Calu3 (cell line): ENCODE results near the gene MYOF. TPM values are rescaled to one million over a fixed set of nuclear protein-coding genes. Genes with fewer than 3 reads are reported as not detected.

Experiments
- Bru-seq: library from RNA; stranded (reverse); fragments of 400-500 nt; gene quantifications from one replicate; lab custom pipeline; 2021; lab: Mats Ljungman, UMichigan
- BruChase-seq, 2 experiments: library from RNA; stranded (reverse); fragments of 400-500 nt; gene quantifications; one replicate each; lab custom pipeline; 2021; lab: Mats Ljungman, UMichigan
- BruUV-seq: library from RNA; stranded (reverse); fragments of 400-500 nt; replicated peaks from 2 replicates; lab custom pipeline; 2021; lab: Mats Ljungman, UMichigan
- CTCF ChIA-PET: fragments of 300-600 bp; sonication (Branson Sonifier 250); formaldehyde crosslinking; loops from one replicate; lab custom pipeline; 2022; ENCODE audit warnings: antibody characterized with exemption; lab: Charles Lee
- DNase-seq: peaks from one replicate; pipeline ENCODE4 v3.0.0; 2022
- H3K27ac Mint-ChIP-seq: one replicate; pipeline ENCODE4 v1.8.0; 2022; ENCODE audit warnings: mixed read lengths; ENCODE audit not compliant: unreplicated experiment
- H3K27me3 Mint-ChIP-seq: one replicate; pipeline ENCODE4 v1.8.0; 2022; ENCODE audit warnings: mixed read lengths; ENCODE audit not compliant: unreplicated experiment
- H3K36me3 Mint-ChIP-seq: one replicate; pipeline ENCODE4 v1.8.0; 2022; ENCODE audit warnings: mild to moderate bottlenecking, moderate library complexity, mixed read lengths; ENCODE audit not compliant: insufficient read depth, unreplicated experiment
- H3K4me1 Mint-ChIP-seq: one replicate; pipeline ENCODE4 v1.8.0; 2022; ENCODE audit warnings: mild to moderate bottlenecking, low read depth, mixed read lengths; ENCODE audit not compliant: unreplicated experiment
- H3K4me3 Mint-ChIP-seq: one replicate; pipeline ENCODE4 v1.8.0; 2022; ENCODE audit warnings: mild to moderate bottlenecking, low read depth, moderate library complexity, mixed read lengths; ENCODE audit not compliant: unreplicated experiment
- H3K9me3 Mint-ChIP-seq: one replicate; pipeline ENCODE4 v1.8.0; 2022; ENCODE audit warnings: low read depth, mixed read lengths; ENCODE audit not compliant: unreplicated experiment
- CTCF ChIP-seq: fragments of 200-600 bp; IDR thresholded peaks from one replicate; pipeline ENCODE4 v1.8.0; 2022; ENCODE audit warnings: antibody characterized with exemption; ENCODE audit not compliant: unreplicated experiment
- intact Hi-C: fragments of 100-400 bp; cut with micrococcal nuclease; formaldehyde crosslinking; loops from one replicate; pipeline ENCODE4 v1.10.0; 2022; ENCODE audit not compliant: unreplicated experiment
- long read RNA-seq: library from polyadenylated mRNA; stranded (forward); transcript quantifications from one replicate; pipeline ENCODE4 v2.0.0, GENCODE V29; 2022
- total RNA-seq: library from RNA; stranded (reverse); gene quantifications from 2 replicates; pipeline ENCODE4 v1.2.3, GENCODE V29; 2022

Gene MYOF
- total RNA-seq (468 and 474 TPM in 2 replicates), Bru-seq, nascent RNA (percentile 98 among the genes with signal in this experiment), BruChase-seq, experiment 1, labeled RNA remaining after a 6-hour chase (percentile 97 among the genes with signal in this experiment), BruChase-seq, experiment 2, labeled RNA remaining after a 2-hour chase (percentile 97 among the genes with signal in this experiment)
- long read RNA-seq, partial matches to known transcripts, result 28 of 47 reads
- long read RNA-seq, other reads (novel, unspliced or antisense), result 19 of 47 reads

GRCh38 chr10:93482145-93482834, at the start of gene MYOF:
Gene MYOF (minus strand): TSS chr10:93482334. CDS start chr10:93482194, 140 bp downstream.
- no peaks in the 10 kb centered on the region for H3K27me3 Mint-ChIP-seq
- intact Hi-C loops, result loop anchor here (1.0 to 2.0 kb wide), 2 partner anchors 29 to 106 kb away; no protein-coding TSS in a partner anchor
- CTCF ChIA-PET, result interaction anchor here (0.5 to 1.9 kb wide), 12 partner anchors 12 to 125 kb away, joined by 3 to 20 read pairs (median 4); no protein-coding TSS in a partner anchor
- peak within 1 kb of the TSS; percentile 80 for H3K4me3 Mint-ChIP-seq
- peaks cover 54% of the 10 kb centered on the region for H3K36me3 Mint-ChIP-seq
- peak; percentile 73 for DNase-seq
- no TSS peak for BruUV-seq
- peak within 1 kb of the TSS; percentile 97 for H3K27ac Mint-ChIP-seq
- no peaks in the 10 kb centered on the region for H3K9me3 Mint-ChIP-seq
- TF ChIP-seq CTCF, result no peak
- H3K4me1 Mint-ChIP-seq, result peaks cover 7% of the 10 kb centered on the region

- Mint-ChIP-seq H3K27ac (no peak overlapping the region), H3K4me3 (no peak overlapping the region), H3K4me1 (no peaks in the 10 kb centered on the region), H3K27me3 (no peaks in the 10 kb centered on the region), H3K9me3 (peaks cover 3% of the 10 kb centered on the region), H3K36me3 (peaks cover 42% of the 10 kb centered on the region)
- intact Hi-C loops, result no loop called here
- CTCF ChIA-PET, result no interaction called here
- TF ChIP-seq CTCF, result no peak
- BruUV-seq, result no TSS peak
- DNase-seq, result no peak
Measured at GRCh38 chr10:93518531-93518930, 36.4 kb upstream of the MYOF start.

GRCh38 chr10:93516006-93516380, 33.9 kb upstream of the MYOF start:
- no peaks in the 10 kb centered on the region for H3K9me3 Mint-ChIP-seq
- no peak overlapping the region for H3K27ac Mint-ChIP-seq
- peaks cover 32% of the 10 kb centered on the region for H3K36me3 Mint-ChIP-seq
- no peaks in the 10 kb centered on the region for H3K4me1 Mint-ChIP-seq
- H3K4me3 Mint-ChIP-seq, result no peak overlapping the region
- no peak for DNase-seq
- BruUV-seq, result no TSS peak
- CTCF ChIA-PET, result no interaction called here
- intact Hi-C loops, result no loop called here
- TF ChIP-seq CTCF, result no peak
- no peaks in the 10 kb centered on the region for H3K27me3 Mint-ChIP-seq

GRCh38 chr10:93515071-93516005, 33.2 kb upstream of the MYOF start:
- BruUV-seq, result no TSS peak
- Mint-ChIP-seq H3K4me1 (no peaks in the 10 kb centered on the region), H3K27ac (no peak overlapping the region), H3K9me3 (no peaks in the 10 kb centered on the region), H3K36me3 (peaks cover 29% of the 10 kb centered on the region), H3K27me3 (no peaks in the 10 kb centered on the region), H3K4me3 (no peak overlapping the region)
- DNase-seq, result no peak
- intact Hi-C loops, result no loop called here
- CTCF ChIA-PET, result no interaction called here
- no peak for TF ChIP-seq CTCF
